Kidney tubule cell (primary cell): ENCODE measurements around the gene GPAT2.
"Not testable (repeated sequence)": the region's sequence is repeated elsewhere in the genome, so short reads cannot be mapped to it uniquely, and the experiment has no call there.

Experiments
- DNase-seq: peaks from one replicate; pipeline ENCODE4 v3.0.0-alpha.2; 2018; ENCODE audit warnings: low spot score

Gene GPAT2

DNA sequence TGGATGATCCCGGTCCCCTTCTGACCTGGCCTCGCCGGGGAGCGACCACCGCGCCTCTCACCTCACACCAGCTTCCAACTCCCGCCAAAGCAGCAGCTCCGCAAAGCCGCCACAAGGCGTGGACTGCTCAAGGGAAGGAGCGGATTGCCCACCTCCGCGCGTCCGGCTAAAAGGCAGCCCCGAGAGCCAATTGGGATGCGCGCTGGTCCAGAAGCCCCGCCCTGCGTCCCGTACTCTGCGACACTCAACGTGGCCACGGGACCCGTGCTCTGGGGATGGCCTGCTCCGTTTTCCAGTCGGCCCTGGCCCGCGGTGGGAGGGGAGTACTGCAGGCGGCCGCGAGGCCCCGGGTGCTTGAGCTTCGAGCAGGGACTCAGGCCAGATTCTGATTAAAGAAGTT lies at the start of gene GPAT2:
GPAT2 (minus strand) TSS at position 125 of the 400 bp plus-strand sequence. CDS start 2,557 bp downstream, outside the sequence.
- not testable (repeated sequence) for DNase-seq

DNA sequence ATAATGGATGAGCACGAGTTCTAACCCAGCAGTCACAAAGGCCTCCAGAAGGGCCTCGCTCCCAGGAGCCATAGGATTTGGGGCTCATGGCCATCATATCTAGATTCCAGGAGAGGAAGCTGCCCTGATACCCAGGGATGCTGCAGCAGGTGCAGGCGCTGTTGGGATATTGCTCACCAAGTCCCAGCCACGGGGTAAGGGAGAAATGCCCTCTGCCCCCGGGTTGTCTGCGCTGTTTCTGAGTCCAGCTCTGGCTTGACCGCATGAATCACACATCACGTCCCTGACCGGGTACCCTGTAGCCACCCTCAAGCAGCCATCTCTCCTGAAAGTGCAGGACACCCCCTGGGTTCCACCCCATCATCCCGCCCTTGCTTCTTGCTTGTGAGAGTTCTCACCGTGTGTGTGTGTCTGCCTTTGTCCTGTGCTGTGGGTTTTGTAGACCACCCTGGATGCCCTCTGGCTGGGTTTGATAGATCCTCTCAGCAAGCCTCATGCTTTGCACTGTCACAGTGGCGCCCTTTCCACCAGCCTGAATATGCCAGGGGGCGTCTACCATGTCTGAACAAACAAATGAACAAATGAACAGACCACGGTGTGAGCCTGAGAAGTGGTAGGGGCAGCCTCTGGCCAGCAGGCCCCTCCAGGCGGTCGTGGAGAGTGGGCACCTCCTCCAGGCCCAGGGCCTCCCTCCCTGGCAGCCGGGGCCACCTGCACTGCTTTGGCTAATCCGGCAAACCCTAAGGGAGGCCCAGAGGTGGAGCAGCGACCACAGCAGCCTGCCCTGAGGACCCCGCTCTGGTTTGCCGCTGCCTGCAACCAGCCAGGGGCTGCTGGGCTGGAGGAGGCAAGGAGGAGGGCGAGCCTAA lies 49.5 kb upstream of the GPAT2 start:
- no peak for DNase-seq

GRCh38 chr2:96083064-96083939 lies 48.6 kb upstream of the GPAT2 start:
- no peak for DNase-seq

- no peak for DNase-seq
Observed at GRCh38 chr2:96082211-96083063, 47.7 kb upstream of the GPAT2 start.

DNA sequence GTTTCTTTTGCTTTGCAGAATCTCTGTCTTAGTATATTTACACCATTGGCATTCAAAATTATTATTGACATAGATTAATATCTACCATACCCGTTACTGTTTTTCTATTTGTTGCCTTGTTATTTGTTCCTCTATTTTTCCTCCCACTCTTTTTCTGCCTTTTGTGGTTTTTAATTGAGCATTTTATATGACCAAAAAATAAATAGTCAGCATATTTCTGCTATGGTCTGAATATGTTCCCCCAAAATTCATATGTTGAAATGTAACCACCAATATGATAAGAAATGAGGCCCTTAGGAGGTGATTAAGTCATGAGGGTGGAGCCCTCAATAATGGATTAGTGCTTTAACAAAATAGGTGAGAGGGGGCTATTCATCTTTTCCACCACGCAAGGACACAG lies 46.3 kb upstream of the GPAT2 start:
- no peak for DNase-seq

DNA sequence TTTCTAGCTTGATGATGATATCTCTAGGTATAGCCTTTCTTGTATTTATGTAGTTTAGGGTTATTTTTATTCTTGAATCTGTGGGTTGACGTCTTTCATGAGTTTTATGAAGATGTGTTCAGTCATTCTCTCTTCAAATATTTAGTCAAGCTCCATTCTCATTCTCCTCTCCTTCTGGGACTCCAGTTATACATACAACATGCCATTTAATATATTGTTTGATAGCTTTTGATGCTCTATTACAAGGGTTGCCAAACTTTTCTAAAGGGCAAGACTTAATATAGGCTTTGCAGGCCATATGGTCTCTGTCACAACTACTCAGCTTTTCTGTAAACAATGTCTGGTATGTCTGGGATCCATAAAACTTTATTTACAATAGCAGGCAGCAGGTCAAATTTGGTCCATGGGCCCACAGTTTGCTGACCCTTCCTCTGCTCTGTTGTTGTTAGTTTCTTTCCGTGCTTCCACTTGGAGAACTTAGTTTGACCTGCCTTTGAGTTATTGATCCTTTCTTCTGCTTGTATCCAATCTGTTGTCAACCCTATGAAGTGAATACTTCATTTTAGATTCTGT lies 40.6 kb upstream of the GPAT2 start:
- no peak for DNase-seq

GRCh38 chr2:96074156-96074555 lies 39.4 kb upstream of the GPAT2 start:
- DNase-seq = no peak

- DNase-seq = no peak
Observed at GRCh38 chr2:96073170-96073775, 38.6 kb upstream of the GPAT2 start.

GRCh38 chr2:96072746-96073145 lies 38.0 kb upstream of the GPAT2 start:
- DNase-seq = no peak

DNA sequence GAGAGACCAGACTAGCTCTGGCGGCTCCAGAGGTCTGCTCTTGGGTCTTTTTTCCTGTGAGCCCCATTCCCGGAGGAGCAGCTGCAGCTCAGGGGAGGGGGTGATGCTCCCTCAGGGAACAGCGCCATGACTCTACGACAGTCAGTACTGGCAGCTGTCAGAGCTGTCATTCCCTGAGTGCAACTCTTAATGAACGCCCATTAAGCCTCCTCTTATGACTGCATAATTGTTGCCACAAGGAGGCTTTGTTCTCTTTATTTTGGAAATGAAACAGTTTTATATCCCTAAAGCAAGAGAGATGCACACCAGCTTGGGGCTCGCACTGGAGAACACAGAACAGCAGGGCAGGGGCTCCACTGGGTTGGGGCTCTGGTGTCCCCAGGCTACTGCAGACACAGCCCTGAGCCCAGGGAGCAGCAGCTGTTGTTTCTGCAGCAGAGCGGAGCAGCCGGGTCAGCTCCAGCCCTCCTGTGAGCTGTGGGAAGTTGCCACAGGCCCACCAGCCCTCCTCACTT lies 37.3 kb upstream of the GPAT2 start:
- not testable (repeated sequence) for DNase-seq

- DNase-seq = not testable (repeated sequence)
Observed at GRCh38 chr2:96071087-96071976, 36.6 kb upstream of the GPAT2 start.

DNA sequence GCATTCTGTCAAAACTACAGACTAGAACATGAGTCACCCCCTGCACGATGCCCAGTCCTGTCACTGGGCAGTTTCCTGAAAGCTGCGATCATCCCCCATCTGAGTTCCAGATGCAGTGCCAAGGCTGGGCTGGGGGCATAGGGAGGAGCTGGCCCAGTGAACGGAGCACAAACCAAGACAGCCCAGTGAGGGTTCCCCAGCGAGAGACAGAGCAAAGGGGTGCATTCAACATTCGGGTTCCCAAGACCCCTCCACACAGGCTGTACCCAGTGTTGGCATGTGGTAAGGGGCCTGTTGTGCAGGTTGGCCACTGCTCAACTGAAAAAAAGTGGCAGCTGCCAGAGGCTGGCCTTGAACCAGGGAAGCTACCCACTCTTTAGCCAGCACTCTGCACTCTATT lies 35.6 kb upstream of the GPAT2 start:
- DNase-seq = not testable (repeated sequence)

DNA sequence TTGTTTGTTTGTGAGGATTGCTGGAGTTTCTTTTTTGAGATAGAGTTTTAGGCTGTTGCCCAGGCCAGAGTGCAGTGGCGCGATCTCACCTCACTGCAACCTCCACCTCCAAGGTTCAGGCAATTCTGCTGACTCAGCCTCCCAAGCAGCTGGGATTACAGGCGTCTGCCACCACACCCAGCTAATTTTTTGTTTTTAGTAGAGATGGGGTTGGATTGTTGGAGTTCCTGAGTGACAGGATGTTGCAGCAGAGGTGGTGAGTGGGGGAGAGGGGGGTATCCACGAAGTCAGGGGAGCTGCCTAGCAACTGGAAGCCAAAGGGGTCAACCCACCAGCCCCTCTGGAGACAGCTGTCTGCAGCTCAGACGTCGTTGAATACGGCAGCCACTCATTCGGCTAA lies 35.2 kb upstream of the GPAT2 start:
- DNase-seq = not testable (repeated sequence)

DNA sequence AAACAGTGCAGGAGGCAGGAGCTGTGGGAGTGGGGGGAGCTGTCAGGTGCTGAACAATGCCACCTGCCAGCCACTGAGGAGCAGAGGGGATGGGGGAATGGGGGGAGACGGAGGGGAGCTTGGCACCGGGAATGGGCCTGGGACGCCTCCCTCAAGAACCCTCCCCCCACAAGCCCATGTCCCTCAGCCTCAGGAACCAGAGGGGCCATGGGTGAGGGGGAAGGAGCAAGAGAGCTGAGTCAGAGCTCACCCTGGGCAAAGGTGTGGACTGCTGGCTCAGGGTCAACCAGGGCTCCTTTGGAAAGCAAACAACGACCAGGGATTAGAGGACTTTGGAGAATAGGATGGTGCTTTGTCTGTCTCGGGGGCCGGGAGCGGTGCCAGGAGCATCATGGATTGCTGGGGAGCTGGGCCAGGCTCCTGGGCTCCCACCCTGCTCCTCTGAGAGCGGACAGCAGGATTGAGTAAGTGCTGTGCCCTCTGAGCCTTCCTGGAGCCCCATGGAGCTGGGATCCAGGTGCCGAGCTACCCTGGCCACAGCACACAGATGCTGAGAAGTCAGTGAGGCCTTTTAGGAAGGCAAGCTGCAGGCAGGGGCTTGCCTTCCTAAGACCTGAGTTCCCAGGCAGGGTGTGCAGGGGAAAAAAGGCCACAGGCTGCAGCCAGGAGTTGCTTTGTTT lies 33.3 kb upstream of the GPAT2 start:
- not testable (repeated sequence) for DNase-seq

GRCh38 chr2:96067098-96067660 lies 32.5 kb upstream of the GPAT2 start:
- not testable (repeated sequence) for DNase-seq

DNA sequence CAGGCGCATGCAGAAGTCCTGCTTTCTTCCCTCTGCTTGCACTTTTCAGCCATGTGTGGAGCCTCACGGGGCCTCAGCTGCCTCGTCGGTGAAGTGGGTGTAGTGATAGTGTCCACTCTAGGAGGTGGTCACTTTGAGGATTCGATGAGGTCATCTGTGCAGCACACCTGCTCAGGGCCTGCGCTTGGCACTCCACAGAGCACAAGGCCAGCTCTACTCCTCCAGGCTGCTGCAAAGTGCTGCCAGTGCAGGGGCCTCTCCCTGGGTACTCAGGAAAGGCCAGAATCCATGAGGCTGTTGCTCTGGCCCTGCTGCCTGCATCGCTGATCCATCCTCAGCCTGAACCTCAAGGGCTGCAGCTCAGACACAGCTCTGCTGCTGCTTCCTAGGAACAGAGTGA lies 31.8 kb upstream of the GPAT2 start:
- not testable (repeated sequence) for DNase-seq

DNA sequence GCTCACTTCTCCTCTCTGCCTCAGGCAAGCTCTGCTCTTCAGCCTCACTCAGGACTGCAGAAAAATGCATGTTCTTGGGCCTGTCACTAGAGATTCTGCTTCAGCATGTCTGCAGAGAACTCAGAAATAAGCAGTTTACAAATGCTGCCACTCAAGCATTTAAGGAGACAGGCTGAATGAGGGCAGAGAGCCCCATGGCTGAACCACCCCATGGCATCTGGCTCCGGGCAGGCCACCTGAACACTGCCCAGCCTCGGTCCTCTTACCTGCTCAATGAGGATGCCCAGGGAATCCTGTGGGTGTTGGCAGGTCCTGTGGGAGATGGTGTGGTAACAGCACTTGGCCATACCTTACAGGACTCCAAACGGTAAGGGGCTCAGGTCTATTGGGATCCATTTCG lies 31.2 kb upstream of the GPAT2 start:
- DNase-seq = not testable (repeated sequence)

GRCh38 chr2:96065381-96065930 lies 30.7 kb upstream of the GPAT2 start:
- DNase-seq = no peak

DNA sequence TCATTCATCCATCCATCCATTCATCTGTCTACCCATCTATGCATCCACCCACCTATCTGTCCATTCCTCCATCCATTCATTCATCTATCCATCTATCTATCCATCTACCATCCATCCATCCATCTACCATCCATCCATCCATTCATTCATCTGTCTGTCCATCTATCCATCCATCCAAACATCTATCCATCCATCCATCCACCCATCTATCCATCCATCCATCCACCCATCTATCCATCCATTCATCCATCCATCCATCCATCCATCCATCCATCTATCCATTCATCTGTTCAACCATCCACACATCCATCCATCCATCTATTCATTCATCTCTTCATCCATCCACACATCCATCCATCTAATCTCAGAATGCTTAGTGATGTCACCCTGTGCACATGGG lies 30.0 kb upstream of the GPAT2 start:
- not testable (repeated sequence) for DNase-seq
